ENCODE measurements around the gene ARHGEF1. TPM values are rescaled to one million over a fixed set of nuclear protein-coding genes. Genes with fewer than 3 reads are reported as not detected.

ARHGEF1 gene
- total RNA-seq, 6 experiments from 2014 or later: 63.8 to 73.3 (median 68.2) TPM

- H3K36me3 Mint-ChIP-seq (ENCODE audit: low read depth): no peaks in the 10 kb centered on the region
- no peak for DNase-seq
- no peak overlapping the region for H3K27ac Mint-ChIP-seq
- no peaks in the 10 kb centered on the region for H3K4me1 Mint-ChIP-seq (ENCODE audit: low read depth)
- H3K27me3 Mint-ChIP-seq (ENCODE audit: insufficient read depth): peaks cover 20% of the 10 kb centered on the region
- H3K4me3 Mint-ChIP-seq: no peak overlapping the region
- H3K9me3 Mint-ChIP-seq: no peaks in the 10 kb centered on the region
- no peak for TF ChIP-seq CTCF (IDR thresholded peaks at IDR 0.05)
Measured at GRCh38 chr19:41922585-41922984, 39.6 kb downstream of the ARHGEF1 start.

- H3K9me3 Mint-ChIP-seq: no peaks in the 10 kb centered on the region
- no peaks in the 10 kb centered on the region for H3K4me1 Mint-ChIP-seq (ENCODE audit: low read depth)
- DNase-seq: no peak
- no peak overlapping the region for H3K4me3 Mint-ChIP-seq
- TF ChIP-seq CTCF (IDR thresholded peaks at IDR 0.05): no peak
- H3K27me3 Mint-ChIP-seq (ENCODE audit: insufficient read depth): peaks cover 21% of the 10 kb centered on the region
- H3K27ac Mint-ChIP-seq: no peak overlapping the region
- H3K36me3 Mint-ChIP-seq (ENCODE audit: low read depth): no peaks in the 10 kb centered on the region
Measured at GRCh38 chr19:41923045-41923788, 40.2 kb downstream of the ARHGEF1 start.

- no peaks in the 10 kb centered on the region for H3K36me3 Mint-ChIP-seq (ENCODE audit: low read depth)
- H3K27me3 Mint-ChIP-seq (ENCODE audit: insufficient read depth): peaks cover 30% of the 10 kb centered on the region
- H3K4me3 Mint-ChIP-seq: no peak overlapping the region
- H3K4me1 Mint-ChIP-seq (ENCODE audit: low read depth): peaks cover 7% of the 10 kb centered on the region
- TF ChIP-seq CTCF (IDR thresholded peaks at IDR 0.05): no peak
- no peak overlapping the region for H3K27ac Mint-ChIP-seq
- no peaks in the 10 kb centered on the region for H3K9me3 Mint-ChIP-seq
- DNase-seq: no peak
Measured at GRCh38 chr19:41924151-41925145, 41.5 kb downstream of the ARHGEF1 start.

GRCh38 chr19:41925208-41926003, 42.4 kb downstream of the ARHGEF1 start:
- H3K27me3 Mint-ChIP-seq (ENCODE audit: insufficient read depth): peaks cover 39% of the 10 kb centered on the region
- H3K27ac Mint-ChIP-seq: no peak overlapping the region
- no peaks in the 10 kb centered on the region for H3K36me3 Mint-ChIP-seq (ENCODE audit: low read depth)
- peaks cover 7% of the 10 kb centered on the region for H3K4me1 Mint-ChIP-seq (ENCODE audit: low read depth)
- DNase-seq: no peak
- no peak overlapping the region for H3K4me3 Mint-ChIP-seq
- no peak for TF ChIP-seq CTCF (IDR thresholded peaks at IDR 0.05)
- no peaks in the 10 kb centered on the region for H3K9me3 Mint-ChIP-seq

GRCh38 chr19:41926028-41926762, 43.2 kb downstream of the ARHGEF1 start:
- peaks cover 46% of the 10 kb centered on the region for H3K27me3 Mint-ChIP-seq (ENCODE audit: insufficient read depth)
- DNase-seq: no peak
- H3K36me3 Mint-ChIP-seq (ENCODE audit: low read depth): no peaks in the 10 kb centered on the region
- H3K4me3 Mint-ChIP-seq: no peak overlapping the region
- H3K9me3 Mint-ChIP-seq: no peaks in the 10 kb centered on the region
- TF ChIP-seq CTCF (IDR thresholded peaks at IDR 0.05): no peak
- peaks cover 7% of the 10 kb centered on the region for H3K4me1 Mint-ChIP-seq (ENCODE audit: low read depth)
- no peak overlapping the region for H3K27ac Mint-ChIP-seq
